Thyroid gland (tissue), 4 donors: ENCODE measurements around the gene CHST11. TPM values are rescaled to one million over a fixed set of nuclear protein-coding genes. Genes with fewer than 3 reads are reported as not detected.

ENCODE experiments used
- DNase-seq, 2 donors: peaks; one replicate each; pipeline ENCODE4 v3.0.0-alpha.2; 2019
- H3K27ac ChIP-seq, 3 donors: fragments of 200-600 bp; sonication (generic); 1 replicate in 2 of 3; 2 replicates in 1 of 3; pipeline ENCODE4 v1.5.1; 2016 to 2019; ENCODE audit warnings: mild to moderate bottlenecking in 1 of 3, moderate library complexity in 1 of 3
- H3K27me3 ChIP-seq: fragments of 200-600 bp; sonication (generic); one replicate; pipeline ENCODE4 v1.5.1; 2019
- H3K36me3 ChIP-seq, 2 donors: fragments of 200-600 bp; sonication (generic); one replicate each; pipeline ENCODE4 v1.5.1; 2016 to 2019
- H3K4me1 ChIP-seq, 2 donors: fragments of 200-600 bp; sonication (generic); one replicate each; pipeline ENCODE4 v1.5.1; 2017 to 2019
- H3K4me3 ChIP-seq, 3 donors: fragments of 200-600 bp; sonication (generic); replicated peaks in 1 of 3; 1 replicate in 2 of 3; 2 replicates in 1 of 3; pipeline ENCODE4 v1.5.1; 2016; ENCODE audit warnings: mild to moderate bottlenecking in 1 of 3
- H3K9me3 ChIP-seq: fragments of 200-600 bp; sonication (generic); one replicate; pipeline ENCODE4 v1.5.1; 2017
- CTCF ChIP-seq, 6 experiments: fragments of 200-600 bp in 3 of 6; fragments of 450-650 bp in 3 of 6; sonication (generic) in 3 of 6; IDR thresholded peaks; one replicate each; pipeline ENCODE4 v1.5.1; 2016 to 2019; ENCODE audit warnings: antibody characterized with exemption in 6 of 6, mild to moderate bottlenecking in 2 of 6, inconsistent platforms in 1 of 6, moderate library complexity in 1 of 6
- POLR2A ChIP-seq, 2 donors: fragments of 450-650 bp; IDR thresholded peaks; one replicate each; pipeline ENCODE4 v1.6.1; 2017; ENCODE audit warnings: antibody characterized with exemption in 2 of 2, mild to moderate bottlenecking in 2 of 2, moderate library complexity in 1 of 2
- WGBS, 2 donors: methylation state at CpG; one replicate each; pipeline ENCODE4 v1.1.5; 2017; 5-methylcytosine and 5-hydroxymethylcytosine counted together
- intact Hi-C: fragments of 100-400 bp; cut with DNase I; formaldehyde crosslinking; loops from one replicate; pipeline ENCODE4 v1.15.1; 2023
- total RNA-seq, 4 donors: library from RNA; depleted of rRNA; stranded (reverse); fragments of >200 nt; gene quantifications; one replicate each; pipeline ENCODE4 v1.2.3, GENCODE V29; 2016

The CHST11 gene
- total RNA-seq, 4 donors from 2014 or later = 6.9 to 11.6 (median 8.0) TPM

- Histone ChIP-seq H3K27ac (no peak overlapping the region), H3K27me3 (no peaks in the 10 kb centered on the region), H3K4me3 (no peak overlapping the region), H3K36me3 (no peaks in the 10 kb centered on the region), H3K4me1 (no peaks in the 10 kb centered on the region), H3K9me3 (no peaks in the 10 kb centered on the region)
- DNase-seq = no peak
- 96% methylated on average over 1 of the region's 1 CpG for WGBS, 2 donors
- no peak for TF ChIP-seq CTCF (IDR thresholded peaks at IDR 0.05)
- no peak for TF ChIP-seq POLR2A (IDR thresholded peaks at IDR 0.05)
- intact Hi-C loops = no loop called here
Measured at GRCh38 chr12:104772336-104772735, 315.6 kb downstream of the CHST11 start.

- H3K9me3 ChIP-seq = no peaks in the 10 kb centered on the region
- 95 to 97% methylated on average over 2 of the region's 2 CpGs for WGBS, 2 donors
- H3K4me1 ChIP-seq = no peaks in the 10 kb centered on the region
- no peaks in the 10 kb centered on the region for H3K27me3 ChIP-seq
- no peak for TF ChIP-seq POLR2A (IDR thresholded peaks at IDR 0.05)
- no peak overlapping the region for H3K4me3 ChIP-seq
- intact Hi-C loops = no loop called here
- no peak overlapping the region for H3K27ac ChIP-seq
- no peaks in the 10 kb centered on the region for H3K36me3 ChIP-seq
- no peak for DNase-seq
Measured at GRCh38 chr12:104775731-104776231, 319.0 kb downstream of the CHST11 start.

- Histone ChIP-seq H3K4me1 (no peaks in the 10 kb centered on the region), H3K27me3 (no peaks in the 10 kb centered on the region), H3K36me3 (no peaks in the 10 kb centered on the region), H3K4me3 (no peak overlapping the region), H3K27ac (no peak overlapping the region), H3K9me3 (no peaks in the 10 kb centered on the region)
- DNase-seq = no peak
- TF ChIP-seq POLR2A (IDR thresholded peaks at IDR 0.05) (no peak), CTCF (IDR thresholded peaks at IDR 0.05) (no peak)
- intact Hi-C loops = no loop called here
- WGBS, 2 donors = 82% methylated on average over 2 of the region's 2 CpGs
Measured at GRCh38 chr12:104779134-104779533, 322.4 kb downstream of the CHST11 start.

GRCh38 chr12:104782296-104782695, 325.5 kb downstream of the CHST11 start:
- intact Hi-C loops = no loop called here

GRCh38 chr12:104784592-104784991, 327.8 kb downstream of the CHST11 start:
- 70 to 71% methylated on average over 1 of the region's 1 CpG for WGBS, 2 donors
- Histone ChIP-seq H3K27ac (no peak overlapping the region), H3K27me3 (no peaks in the 10 kb centered on the region), H3K4me1 (no peaks in the 10 kb centered on the region), H3K4me3 (no peak overlapping the region), H3K36me3 (no peaks in the 10 kb centered on the region), H3K9me3 (no peaks in the 10 kb centered on the region)
- DNase-seq = no peak
- intact Hi-C loops = no loop called here
- no peak for TF ChIP-seq CTCF (IDR thresholded peaks at IDR 0.05)
- TF ChIP-seq POLR2A (IDR thresholded peaks at IDR 0.05) = no peak

More at GRCh38 chr12:104782296-104782695, 325.5 kb downstream of the CHST11 start:
- no peak for TF ChIP-seq CTCF (IDR thresholded peaks at IDR 0.05)
- TF ChIP-seq POLR2A (IDR thresholded peaks at IDR 0.05) = no peak
- no peak overlapping the region for H3K27ac ChIP-seq
- 90 to 92% methylated on average over 3 of the region's 3 CpGs for WGBS, 2 donors
- H3K9me3 ChIP-seq = no peaks in the 10 kb centered on the region
- no peaks in the 10 kb centered on the region for H3K4me1 ChIP-seq
- H3K4me3 ChIP-seq = no peak overlapping the region
- no peaks in the 10 kb centered on the region for H3K27me3 ChIP-seq
- H3K36me3 ChIP-seq = no peaks in the 10 kb centered on the region
- DNase-seq = no peak

- intact Hi-C loops = no loop called here
- TF ChIP-seq POLR2A (IDR thresholded peaks at IDR 0.05) (no peak), CTCF (IDR thresholded peaks at IDR 0.05) (no peak)
- no peaks in the 10 kb centered on the region for H3K4me1 ChIP-seq
- no peaks in the 10 kb centered on the region for H3K36me3 ChIP-seq
- no peaks in the 10 kb centered on the region for H3K27me3 ChIP-seq
- WGBS, 2 donors = 93 to 94% methylated on average over 5 of the region's 5 CpGs
- no peak overlapping the region for H3K4me3 ChIP-seq
- H3K27ac ChIP-seq = no peak overlapping the region
- no peaks in the 10 kb centered on the region for H3K9me3 ChIP-seq
- no peak for DNase-seq
Measured at GRCh38 chr12:104785886-104786285, 329.1 kb downstream of the CHST11 start.
